IPS-15b (cell line): ENCODE results near the gene RAB3C.

ENCODE experiments used
- H3K27me3 ChIP-seq: one replicate; pipeline ENCODE4 v1.6.1; 2013; ENCODE audit warnings: low read length; ENCODE audit not compliant: control insufficient read depth, insufficient read depth
- H3K36me3 ChIP-seq: one replicate; pipeline ENCODE4 v1.6.1; 2013; ENCODE audit warnings: low read length; ENCODE audit not compliant: control insufficient read depth, insufficient read depth
- H3K4me1 ChIP-seq: one replicate; pipeline ENCODE4 v1.6.1; 2013; ENCODE audit warnings: mild to moderate bottlenecking, low read length; ENCODE audit not compliant: control insufficient read depth, insufficient read depth
- H3K4me3 ChIP-seq: one replicate; pipeline ENCODE4 v1.5.1; 2013; ENCODE audit warnings: low read depth, low read length
- H3K9ac ChIP-seq: one replicate; pipeline ENCODE4 v1.6.1; 2013; ENCODE audit warnings: low read depth, mild to moderate bottlenecking, low read length
- H3K9me3 ChIP-seq: one replicate; pipeline ENCODE4 v1.6.1; 2013; ENCODE audit warnings: mild to moderate bottlenecking, low read length; ENCODE audit not compliant: control insufficient read depth, insufficient read depth

Gene RAB3C

GRCh38 chr5:58786711-58787303, 203.9 kb downstream of the RAB3C start:
- Histone ChIP-seq H3K36me3 (no peaks in the 10 kb centered on the region), H3K4me3 (no peak overlapping the region)

DNA sequence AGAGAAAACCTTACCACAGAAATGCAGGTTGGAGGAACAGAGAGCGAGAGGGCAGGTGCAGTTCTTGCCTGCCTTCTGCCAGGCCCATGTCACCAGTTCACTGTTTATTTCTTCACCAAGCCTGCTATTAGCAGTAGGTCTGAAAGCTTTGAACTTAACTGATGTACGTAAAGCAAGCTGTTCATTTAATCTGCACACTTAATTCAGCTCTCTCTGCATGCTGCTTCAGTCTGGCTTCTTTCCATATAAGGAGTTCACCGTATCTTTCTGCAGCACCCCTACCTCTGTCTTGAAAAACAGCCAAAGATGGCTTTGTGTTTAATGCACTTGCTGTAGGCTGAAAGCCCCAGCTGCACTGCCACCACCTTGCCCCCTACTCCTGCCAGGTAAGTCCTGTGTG, 205.1 kb downstream of the RAB3C start:
- Histone ChIP-seq H3K4me3 (no peak overlapping the region), H3K27me3 (no peaks in the 10 kb centered on the region), H3K4me1 (no peaks in the 10 kb centered on the region), H3K9me3 (no peaks in the 10 kb centered on the region), H3K9ac (no peak overlapping the region), H3K36me3 (no peaks in the 10 kb centered on the region)

More at GRCh38 chr5:58786711-58787303, 203.9 kb downstream of the RAB3C start:
- no peaks in the 10 kb centered on the region for H3K9me3 ChIP-seq
- H3K27me3 ChIP-seq: no peaks in the 10 kb centered on the region
- H3K4me1 ChIP-seq: no peaks in the 10 kb centered on the region
- no peak overlapping the region for H3K9ac ChIP-seq

DNA sequence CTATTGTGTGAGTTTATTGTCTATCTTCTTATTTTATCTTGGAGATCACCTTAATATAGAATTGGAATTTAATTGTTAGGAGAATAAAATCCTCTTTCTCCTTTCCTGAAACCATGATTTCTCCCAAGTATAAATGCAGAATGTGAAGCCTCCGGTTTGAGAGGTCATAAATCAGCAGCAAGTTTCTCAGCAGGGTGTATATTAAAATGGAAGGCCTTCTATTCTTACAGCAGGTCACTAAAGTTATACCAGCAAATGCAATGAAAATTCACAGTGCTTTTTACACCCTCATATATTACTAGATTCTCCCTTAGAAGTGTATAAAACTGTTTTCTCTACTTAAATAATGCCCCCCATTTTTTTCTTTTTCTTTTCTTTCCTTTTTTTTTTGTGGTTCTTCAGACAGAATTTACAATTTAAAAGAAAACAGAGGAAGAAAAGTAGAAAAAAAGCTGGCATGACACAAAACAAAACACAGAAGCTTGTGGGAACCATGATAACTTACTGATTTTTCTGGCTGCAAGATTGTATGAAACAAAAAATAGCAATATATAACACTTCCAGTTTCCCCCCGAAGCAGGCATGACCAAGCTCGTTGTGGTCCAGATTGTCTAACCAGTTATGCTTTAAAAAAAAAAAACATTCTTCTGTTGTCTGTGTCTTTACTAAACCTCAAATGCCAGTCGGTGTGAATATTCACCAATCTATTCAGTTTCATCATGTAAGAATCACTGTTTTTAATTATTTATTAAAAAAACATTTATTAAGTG, 211.2 kb downstream of the RAB3C start:
- Histone ChIP-seq H3K36me3 (no peaks in the 10 kb centered on the region), H3K27me3 (no peaks in the 10 kb centered on the region), H3K9me3 (no peaks in the 10 kb centered on the region), H3K4me3 (no peak overlapping the region), H3K4me1 (peaks cover 5% of the 10 kb centered on the region), H3K9ac (no peak overlapping the region)

DNA sequence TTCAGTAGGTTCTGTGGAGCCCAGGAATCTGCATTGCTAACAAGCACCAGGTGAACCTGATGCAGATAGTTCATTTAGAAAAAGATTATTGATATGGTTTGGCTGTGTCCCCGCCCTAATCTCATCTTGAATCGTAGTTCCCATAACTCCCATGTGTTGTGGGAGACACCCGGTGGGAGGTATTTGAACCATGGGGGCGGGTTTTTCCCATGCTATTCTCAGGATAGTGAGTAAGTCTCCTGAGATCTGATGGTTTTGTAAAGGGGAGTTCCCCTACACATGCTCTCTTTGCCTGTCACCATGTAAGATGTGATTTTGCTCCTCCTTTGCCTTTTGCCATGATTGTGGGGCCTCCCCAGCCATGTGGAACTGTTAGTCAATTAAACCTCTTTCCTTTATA, 212.0 kb downstream of the RAB3C start:
- no peaks in the 10 kb centered on the region for H3K9me3 ChIP-seq
- no peak overlapping the region for H3K4me3 ChIP-seq
- H3K27me3 ChIP-seq: no peaks in the 10 kb centered on the region
- no peak overlapping the region for H3K9ac ChIP-seq
- H3K4me1 ChIP-seq: peaks cover 5% of the 10 kb centered on the region
- no peaks in the 10 kb centered on the region for H3K36me3 ChIP-seq

GRCh38 chr5:58795327-58795726, 212.5 kb downstream of the RAB3C start:
- H3K27me3 ChIP-seq: no peaks in the 10 kb centered on the region
- H3K36me3 ChIP-seq: no peaks in the 10 kb centered on the region
- H3K4me1 ChIP-seq: peaks cover 7% of the 10 kb centered on the region
- H3K9me3 ChIP-seq: no peaks in the 10 kb centered on the region
- no peak overlapping the region for H3K4me3 ChIP-seq
- no peak overlapping the region for H3K9ac ChIP-seq

DNA sequence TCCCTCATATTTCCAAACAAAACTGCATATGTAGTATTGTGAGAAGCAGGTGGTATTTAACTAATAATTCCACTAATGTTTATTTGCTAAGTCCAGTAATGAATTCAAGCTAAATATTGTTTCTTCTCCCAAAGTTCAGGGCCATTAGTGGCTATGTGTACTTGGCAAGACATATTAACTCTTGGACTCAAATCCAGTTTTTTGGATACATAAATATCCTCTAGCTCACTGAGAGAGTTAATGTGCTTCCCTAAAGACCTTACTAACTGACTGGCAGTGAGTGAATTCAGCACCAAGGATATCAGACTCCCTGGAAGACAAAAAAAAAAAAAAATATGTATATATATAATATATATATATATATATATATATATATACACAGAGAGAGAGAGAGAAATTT, 214.1 kb downstream of the RAB3C start:
- Histone ChIP-seq H3K9ac (no peak overlapping the region), H3K27me3 (no peaks in the 10 kb centered on the region), H3K9me3 (no peaks in the 10 kb centered on the region), H3K4me1 (peaks cover 10% of the 10 kb centered on the region), H3K4me3 (no peak overlapping the region), H3K36me3 (no peaks in the 10 kb centered on the region)

DNA sequence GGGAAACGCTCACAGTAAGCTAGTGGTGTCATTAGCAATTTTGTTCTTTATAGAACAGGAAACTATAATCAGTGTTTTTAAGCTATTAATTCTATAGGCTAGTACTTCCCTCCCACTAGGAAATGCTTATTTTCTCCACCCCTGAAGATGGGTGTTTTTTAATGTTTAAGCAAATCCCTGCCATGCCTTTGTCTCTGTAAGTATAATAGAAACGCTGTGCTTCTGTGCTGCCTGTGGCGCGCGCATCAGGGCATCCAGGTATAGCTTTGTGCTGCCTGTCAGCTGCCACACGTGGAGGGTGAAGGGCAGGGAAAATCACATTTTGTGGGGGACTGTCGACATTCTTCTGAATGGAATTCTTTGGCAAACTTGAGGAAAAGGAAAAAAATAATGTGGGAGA, 217.5 kb downstream of the RAB3C start:
- Histone ChIP-seq H3K27me3 (no peaks in the 10 kb centered on the region), H3K4me3 (no peak overlapping the region), H3K9me3 (no peaks in the 10 kb centered on the region), H3K4me1 (peaks cover 5% of the 10 kb centered on the region), H3K9ac (no peak overlapping the region), H3K36me3 (no peaks in the 10 kb centered on the region)

GRCh38 chr5:58800861-58801540, 218.1 kb downstream of the RAB3C start:
- H3K27me3 ChIP-seq: no peaks in the 10 kb centered on the region
- H3K9me3 ChIP-seq: no peaks in the 10 kb centered on the region
- H3K9ac ChIP-seq: no peak overlapping the region
- no peaks in the 10 kb centered on the region for H3K36me3 ChIP-seq
- H3K4me3 ChIP-seq: no peak overlapping the region
- peaks cover 5% of the 10 kb centered on the region for H3K4me1 ChIP-seq

DNA sequence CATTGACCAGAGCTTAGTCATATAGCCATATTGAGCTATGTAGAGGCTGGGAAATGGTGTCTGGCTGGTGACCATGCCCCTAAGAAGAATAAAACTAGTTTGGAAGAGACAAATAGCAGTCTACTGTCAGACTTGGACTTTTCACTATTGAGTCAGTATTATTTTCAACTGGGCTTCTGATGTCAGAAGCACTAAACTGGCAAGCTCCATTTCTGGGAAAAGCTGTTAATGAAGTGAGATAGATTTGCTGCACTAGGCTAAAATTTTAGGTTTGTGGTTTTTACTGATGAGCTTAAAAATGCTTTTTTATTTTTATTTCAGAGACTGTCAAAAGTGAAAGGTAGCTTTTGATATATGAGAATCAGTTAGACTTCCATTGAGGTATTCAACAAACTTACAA, 220.2 kb downstream of the RAB3C start:
- no peak overlapping the region for H3K9ac ChIP-seq
- peaks cover 5% of the 10 kb centered on the region for H3K4me1 ChIP-seq
- no peaks in the 10 kb centered on the region for H3K27me3 ChIP-seq
- H3K9me3 ChIP-seq: no peaks in the 10 kb centered on the region
- H3K36me3 ChIP-seq: no peaks in the 10 kb centered on the region
- no peak overlapping the region for H3K4me3 ChIP-seq

DNA sequence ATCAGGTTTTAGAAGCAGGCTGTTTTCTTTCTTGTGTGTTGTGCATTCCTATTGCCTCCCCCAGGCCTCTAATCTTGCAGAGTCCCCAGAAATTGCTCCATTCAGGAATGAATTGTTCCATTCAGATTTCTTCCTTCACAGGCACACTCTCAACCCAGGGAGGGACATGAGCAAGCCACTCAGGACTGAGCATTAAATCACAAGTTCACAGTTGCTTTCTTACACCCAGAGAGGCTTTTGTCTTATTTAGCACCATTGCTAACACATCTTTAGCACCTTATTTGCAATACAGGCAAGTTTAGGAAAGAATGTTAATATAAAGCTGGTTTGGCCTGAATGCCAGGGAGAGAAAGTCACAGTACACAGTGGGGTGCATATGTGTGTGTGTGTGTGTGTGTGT, 221.4 kb downstream of the RAB3C start:
- Histone ChIP-seq H3K9ac (no peak overlapping the region), H3K4me3 (no peak overlapping the region), H3K36me3 (no peaks in the 10 kb centered on the region), H3K9me3 (no peaks in the 10 kb centered on the region), H3K27me3 (no peaks in the 10 kb centered on the region), H3K4me1 (peaks cover 5% of the 10 kb centered on the region)

GRCh38 chr5:58810086-58810485, 227.2 kb downstream of the RAB3C start:
- H3K4me1 ChIP-seq: no peaks in the 10 kb centered on the region
- H3K4me3 ChIP-seq: no peak overlapping the region
- no peak overlapping the region for H3K9ac ChIP-seq
- no peaks in the 10 kb centered on the region for H3K9me3 ChIP-seq
- H3K36me3 ChIP-seq: no peaks in the 10 kb centered on the region
- H3K27me3 ChIP-seq: no peaks in the 10 kb centered on the region

- no peak overlapping the region for H3K9ac ChIP-seq
- no peaks in the 10 kb centered on the region for H3K36me3 ChIP-seq
- H3K9me3 ChIP-seq: no peaks in the 10 kb centered on the region
- H3K4me3 ChIP-seq: no peak overlapping the region
- H3K27me3 ChIP-seq: no peaks in the 10 kb centered on the region
- H3K4me1 ChIP-seq: no peaks in the 10 kb centered on the region
These were observed 231.0 kb downstream of the RAB3C start for GRCh38 chr5:58813855-58814254.
